Natural killer cell (primary cell): ENCODE data around the gene CACNB3. TPM values are rescaled to one million over a fixed set of nuclear protein-coding genes. Genes with fewer than 3 reads are reported as not detected.
A peak's percentile ranks its signal among the peaks of the same experiment; 100 is the strongest.

ENCODE experiments used
- ATAC-seq, 3 donors: fragments of 150-1000 bp in 2 of 3; fragments of 200-7000 bp in 1 of 3; cut with Tn5 transposase; 1 replicate in 1 of 3; 2 replicates in 2 of 3; pipeline ENCODE4 v1.10.0; 2021; ENCODE audit warnings: mild to moderate bottlenecking in 2 of 3, moderate library complexity in 2 of 3
- DNase-seq, 2 donors: peaks; one replicate each; pipeline versions ENCODE4 v3.0.0 to v3.0.0-alpha.2; 2013 to 2021; ENCODE audit warnings: mixed read lengths in 1 of 2
- H3K27ac ChIP-seq: one replicate; pipeline ENCODE4 v1.5.1; 2013; ENCODE audit warnings: mild to moderate bottlenecking, low read length
- H3K27me3 ChIP-seq: one replicate; pipeline ENCODE4 v1.6.1; 2013; ENCODE audit warnings: low read length; ENCODE audit not compliant: control insufficient read depth, insufficient read depth
- H3K36me3 ChIP-seq: one replicate; pipeline ENCODE4 v1.6.1; 2013; ENCODE audit warnings: low read length; ENCODE audit not compliant: control insufficient read depth, insufficient read depth
- H3K4me1 ChIP-seq: one replicate; pipeline ENCODE4 v1.6.1; 2013; ENCODE audit warnings: low read length; ENCODE audit not compliant: control insufficient read depth, insufficient read depth
- H3K4me3 ChIP-seq: one replicate; pipeline ENCODE4 v1.5.1; 2013; ENCODE audit warnings: low read length
- H3K9me3 ChIP-seq: one replicate; pipeline ENCODE4 v1.6.1; 2013; ENCODE audit warnings: low read length; ENCODE audit not compliant: control insufficient read depth, insufficient read depth
- H3K27ac Mint-ChIP-seq, 2 donors: one replicate each; pipeline ENCODE4 v1.8.0; 2022; ENCODE audit warnings: mild to moderate bottlenecking in 2 of 2, mixed read lengths in 2 of 2, moderate library complexity in 1 of 2
- H3K27me3 Mint-ChIP-seq, 2 donors: one replicate each; pipeline ENCODE4 v1.8.0; 2022; ENCODE audit warnings: low read depth in 2 of 2, mixed read lengths in 2 of 2
- H3K36me3 Mint-ChIP-seq: one replicate; pipeline ENCODE4 v1.8.0; 2022; ENCODE audit warnings: mixed read lengths
- H3K4me1 Mint-ChIP-seq, 2 donors: one replicate each; pipeline ENCODE4 v1.8.0; 2022; ENCODE audit warnings: mixed read lengths in 2 of 2
- H3K4me3 Mint-ChIP-seq: one replicate; pipeline ENCODE4 v1.8.0; 2022; ENCODE audit warnings: mild to moderate bottlenecking, moderate library complexity, mixed read lengths
- H3K9me3 Mint-ChIP-seq, 2 donors: one replicate each; pipeline ENCODE4 v1.8.0; 2022; ENCODE audit warnings: mixed read lengths in 2 of 2
- WGBS: methylation state at CpG from one replicate; pipeline ENCODE4 v1.1.7; 2013; ENCODE audit warnings: missing lambda C conversion rate; ENCODE audit not compliant: insufficient coverage; 5-methylcytosine and 5-hydroxymethylcytosine counted together
- intact Hi-C: fragments of 100-400 bp; cut with micrococcal nuclease; formaldehyde crosslinking; loops from one replicate; pipeline ENCODE4 v1.14.2; 2022
- total RNA-seq, 4 donors: library from RNA; stranded (reverse); fragments of 120-200 nt in 1 of 4; gene quantifications; one replicate each; pipeline versions ENCODE4 v1.2.3 to v1.2.4, GENCODE V29; 2013 to 2022
- TF ChIP-seq, protein P1 (sequence below): fragments of 200-600 bp; IDR thresholded peaks from one replicate; pipeline ENCODE4 v1.8.0; 2022; ENCODE audit warnings: antibody characterized with exemption

The CACNB3 gene
- total RNA-seq, 3 donors from 2014 or later (not counting 1 experiment from before 2014, with no cell fraction given) = 7.2 to 12.4 (median 12.2) TPM

DNA sequence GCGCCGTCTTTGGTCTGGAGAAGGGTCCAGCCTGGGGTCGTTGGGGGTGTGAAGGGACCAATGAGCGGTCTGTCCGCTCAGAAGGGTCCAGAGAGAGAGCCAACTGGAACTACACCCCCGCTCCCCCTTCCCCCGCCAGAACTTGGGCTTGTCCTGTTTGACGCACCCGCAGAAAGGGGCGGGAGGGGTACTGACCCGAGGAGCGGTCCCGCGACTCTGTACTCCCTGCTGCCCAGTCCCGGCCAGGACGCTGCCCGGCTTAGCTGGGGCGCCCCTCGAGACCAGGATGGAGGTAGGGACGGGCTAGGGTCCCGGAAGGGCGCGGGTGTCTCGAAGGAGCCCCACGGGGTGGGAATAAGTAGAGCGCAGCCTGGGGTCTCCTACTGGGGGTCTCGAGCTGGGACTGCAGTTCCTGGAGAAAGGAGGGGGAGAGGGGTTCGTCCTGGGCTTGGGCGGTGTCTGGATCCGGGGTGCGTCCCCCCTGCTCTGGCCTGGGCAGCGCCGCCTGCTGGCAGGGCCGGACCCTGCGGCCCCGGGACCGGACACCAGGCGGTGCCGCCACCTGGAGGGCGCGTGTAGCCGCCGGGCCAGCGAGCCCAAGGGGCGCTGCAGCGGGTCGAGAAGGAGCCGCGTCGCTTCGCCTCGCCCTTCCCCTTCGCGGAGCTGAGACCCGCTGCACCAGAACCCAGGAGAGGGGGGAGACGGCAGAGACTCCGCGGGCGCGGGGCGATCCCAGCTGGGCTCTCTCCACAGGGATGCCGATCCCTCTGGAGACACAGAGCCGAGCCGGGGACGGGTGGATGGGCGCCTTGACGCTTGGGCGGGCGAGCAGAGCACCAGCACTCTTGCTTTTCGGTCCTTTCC lies 3.8 kb upstream of the CACNB3 start:
- Histone ChIP-seq H3K27me3 (peaks cover 11% of the 10 kb centered on the region), H3K9me3 (no peaks in the 10 kb centered on the region), H3K27ac (no peak overlapping the region), H3K4me3 (peak overlapping the region; percentile 60), H3K36me3 (no peaks in the 10 kb centered on the region), H3K4me1 (peaks cover 35% of the 10 kb centered on the region)
- ATAC-seq (peak; percentile 84 to 93 (median 89)), DNase-seq (peak; percentile 86 to 87)
- peak overlapping the region; percentile 93 for H3K4me3 Mint-ChIP-seq
- peak overlapping the region in 1 of 2 donors; percentile 73 for H3K27ac Mint-ChIP-seq
- peaks cover 12 to 52% of the 10 kb centered on the region in 2 donors for H3K4me1 Mint-ChIP-seq
- H3K27me3 Mint-ChIP-seq = peaks cover 8 to 16% of the 10 kb centered on the region in 2 donors
- H3K9me3 Mint-ChIP-seq = no peaks in the 10 kb centered on the region
- intact Hi-C loops = no loop called here
- TF ChIP-seq, protein P1, sequence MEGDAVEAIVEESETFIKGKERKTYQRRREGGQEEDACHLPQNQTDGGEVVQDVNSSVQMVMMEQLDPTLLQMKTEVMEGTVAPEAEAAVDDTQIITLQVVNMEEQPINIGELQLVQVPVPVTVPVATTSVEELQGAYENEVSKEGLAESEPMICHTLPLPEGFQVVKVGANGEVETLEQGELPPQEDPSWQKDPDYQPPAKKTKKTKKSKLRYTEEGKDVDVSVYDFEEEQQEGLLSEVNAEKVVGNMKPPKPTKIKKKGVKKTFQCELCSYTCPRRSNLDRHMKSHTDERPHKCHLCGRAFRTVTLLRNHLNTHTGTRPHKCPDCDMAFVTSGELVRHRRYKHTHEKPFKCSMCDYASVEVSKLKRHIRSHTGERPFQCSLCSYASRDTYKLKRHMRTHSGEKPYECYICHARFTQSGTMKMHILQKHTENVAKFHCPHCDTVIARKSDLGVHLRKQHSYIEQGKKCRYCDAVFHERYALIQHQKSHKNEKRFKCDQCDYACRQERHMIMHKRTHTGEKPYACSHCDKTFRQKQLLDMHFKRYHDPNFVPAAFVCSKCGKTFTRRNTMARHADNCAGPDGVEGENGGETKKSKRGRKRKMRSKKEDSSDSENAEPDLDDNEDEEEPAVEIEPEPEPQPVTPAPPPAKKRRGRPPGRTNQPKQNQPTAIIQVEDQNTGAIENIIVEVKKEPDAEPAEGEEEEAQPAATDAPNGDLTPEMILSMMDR = peak; percentile 99
- WGBS = under 1% methylated on average over 70 of the region's 70 CpGs
- no peaks in the 10 kb centered on the region for H3K36me3 Mint-ChIP-seq

DNA sequence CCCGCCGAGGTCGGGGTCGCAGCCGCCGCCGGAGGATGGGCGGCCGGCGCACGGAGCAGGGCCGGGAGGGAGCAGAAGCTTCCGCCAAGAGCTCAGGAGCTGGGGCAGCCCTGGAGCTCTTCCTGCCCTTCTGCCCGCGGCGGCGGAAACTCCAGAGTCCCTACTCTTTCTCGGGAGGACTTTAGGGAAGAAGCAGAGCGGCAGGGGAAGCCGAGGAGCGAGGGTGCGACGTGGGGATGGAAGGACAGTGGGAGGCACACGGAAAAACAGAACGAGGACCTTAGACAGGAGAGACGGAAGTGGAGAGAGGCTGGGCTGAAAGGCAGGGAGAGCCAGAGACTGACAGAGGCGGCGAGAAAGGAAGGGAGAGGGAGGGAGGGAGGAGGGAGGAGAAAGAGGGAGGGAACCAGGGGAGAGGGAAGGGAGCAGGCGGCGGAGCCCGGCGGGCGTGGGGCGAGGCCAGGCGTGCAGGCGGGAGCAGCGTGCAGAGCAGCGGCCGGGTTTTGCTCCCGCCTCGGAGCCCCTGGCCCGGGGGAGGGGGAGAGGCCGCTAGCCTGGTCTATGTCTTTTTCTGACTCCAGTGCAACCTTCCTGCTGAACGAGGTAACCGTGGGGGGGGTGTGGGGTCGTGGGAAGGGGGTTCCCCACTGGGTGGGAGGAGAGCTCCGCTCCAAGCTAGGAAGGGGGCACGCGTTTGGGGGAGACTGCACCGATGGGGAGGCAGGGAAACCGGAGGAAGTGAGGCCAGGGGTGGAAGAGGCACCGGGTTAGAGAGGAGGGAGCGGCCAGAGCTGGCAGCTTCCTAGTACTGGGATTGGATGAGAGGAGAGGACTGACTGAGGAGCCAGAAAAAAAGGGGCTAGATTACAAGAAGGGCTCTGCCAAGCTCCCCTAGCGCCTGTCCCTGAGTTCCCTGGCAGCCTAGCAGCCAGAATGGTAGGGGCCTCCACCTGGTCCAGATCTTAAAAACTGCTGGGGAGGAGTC lies 2.9 kb upstream of the CACNB3 start:
- whole genome bisulfite sequencing = 2% methylated on average over 54 of the region's 54 CpGs
- H3K4me3 Mint-ChIP-seq = peak overlapping the region; percentile 93
- peaks cover 35% of the 10 kb centered on the region for H3K4me1 ChIP-seq
- H3K9me3 ChIP-seq = no peaks in the 10 kb centered on the region
- peaks cover 12 to 52% of the 10 kb centered on the region in 2 donors for H3K4me1 Mint-ChIP-seq
- H3K27ac ChIP-seq = no peak overlapping the region
- no peaks in the 10 kb centered on the region for H3K36me3 Mint-ChIP-seq
- no peaks in the 10 kb centered on the region for H3K36me3 ChIP-seq
- peaks cover 11% of the 10 kb centered on the region for H3K27me3 ChIP-seq
- H3K9me3 Mint-ChIP-seq = no peaks in the 10 kb centered on the region
- ATAC-seq (peak; percentile 31 to 53 (median 37)), DNase-seq (peak in 1 of 2 donors; percentile 56)
- TF ChIP-seq, protein P1 = no peak
- H3K4me3 ChIP-seq = peak overlapping the region; percentile 60
- peak overlapping the region in 1 of 2 donors; percentile 73 for H3K27ac Mint-ChIP-seq
- H3K27me3 Mint-ChIP-seq = peaks cover 8 to 16% of the 10 kb centered on the region in 2 donors
- intact Hi-C loops = no loop called here

DNA sequence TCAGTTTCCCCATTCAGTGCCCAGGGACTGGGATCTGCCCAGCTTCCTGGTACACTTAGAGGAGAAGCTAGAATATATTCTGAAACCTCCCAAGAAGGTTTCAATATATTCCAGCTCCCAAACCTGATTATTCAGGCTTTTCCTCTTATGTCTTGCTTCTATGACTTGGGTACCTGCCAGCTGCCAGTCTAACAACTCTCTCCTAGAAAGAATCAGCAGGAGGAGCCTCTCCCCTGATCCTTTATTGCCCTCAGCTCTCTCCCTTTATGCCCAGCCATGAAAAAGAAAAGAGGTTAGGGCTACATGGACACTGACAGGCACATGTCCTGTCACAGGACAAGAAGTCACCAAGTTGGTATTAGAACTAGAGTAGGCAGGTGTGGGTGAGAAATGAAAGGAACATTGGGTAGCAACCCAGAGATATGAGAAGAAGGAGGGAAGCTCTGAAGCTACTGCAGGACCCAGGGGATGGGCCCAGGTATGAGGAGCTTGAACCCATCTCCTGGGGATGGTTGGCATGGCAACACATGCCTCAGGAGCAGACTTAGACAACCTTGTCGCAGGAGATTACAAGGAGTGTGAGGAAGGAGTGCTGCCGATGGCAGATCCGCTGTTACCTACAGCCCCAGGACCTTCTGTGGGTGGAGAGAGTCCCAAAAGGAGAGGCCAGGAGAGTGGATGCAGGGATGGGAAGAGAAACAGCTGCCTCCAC lies 2.0 kb upstream of the CACNB3 start:
- Mint-ChIP-seq H3K27ac (peak overlapping the region in 1 of 2 donors; percentile 0), H3K4me1 (peaks cover 12 to 52% of the 10 kb centered on the region in 2 donors), H3K27me3 (peaks cover 8 to 16% of the 10 kb centered on the region in 2 donors), H3K4me3 (peak overlapping the region; percentile 93), H3K36me3 (no peaks in the 10 kb centered on the region), H3K9me3 (no peaks in the 10 kb centered on the region)
- no peaks in the 10 kb centered on the region for H3K36me3 ChIP-seq
- intact Hi-C loops = no loop called here
- H3K9me3 ChIP-seq = no peaks in the 10 kb centered on the region
- H3K4me3 ChIP-seq = no peak overlapping the region
- H3K4me1 ChIP-seq = peaks cover 35% of the 10 kb centered on the region
- 93% methylated on average over 3 of the region's 3 CpGs for WGBS
- TF ChIP-seq, protein P1 = no peak
- H3K27me3 ChIP-seq = peaks cover 11% of the 10 kb centered on the region
- ATAC-seq (no peak), DNase-seq (no peak)
- no peak overlapping the region for H3K27ac ChIP-seq
